Measurements from ENCODE around the gene ADH1C.

ADH1C gene

DNA sequence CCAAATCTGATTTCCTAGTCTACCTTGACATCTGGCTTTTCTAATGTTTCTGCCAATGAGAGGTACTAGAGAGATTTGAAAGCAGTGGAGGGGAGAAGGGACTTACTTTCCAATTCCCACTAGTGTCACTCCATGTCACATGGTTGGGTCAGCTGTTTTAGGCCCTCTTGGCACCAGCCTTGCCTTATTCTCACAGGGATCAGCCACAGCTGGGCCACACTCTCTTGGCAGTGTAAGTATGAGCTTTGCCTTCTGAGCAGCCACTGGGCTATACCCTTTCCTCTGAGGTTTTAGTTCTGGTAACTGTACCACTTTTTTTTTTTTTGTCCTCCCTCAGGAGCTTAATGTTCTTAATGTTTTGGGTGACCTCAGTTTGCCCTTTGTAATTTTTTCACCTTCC is 10.2 kb upstream of the ADH1C start:
- no peak for DNase-seq
- in situ Hi-C loops (cut with HindIII; ENCODE audit: low pct_ligation_motif_present, low sequenced_read_pairs) = no loop called here

GRCh38 chr4:99361899-99362275 is 9.3 kb upstream of the ADH1C start:
- DNase-seq = no peak
- in situ Hi-C loops (cut with HindIII; ENCODE audit: low pct_ligation_motif_present, low sequenced_read_pairs) = no loop called here
- TF ChIP-seq, protein P1, sequence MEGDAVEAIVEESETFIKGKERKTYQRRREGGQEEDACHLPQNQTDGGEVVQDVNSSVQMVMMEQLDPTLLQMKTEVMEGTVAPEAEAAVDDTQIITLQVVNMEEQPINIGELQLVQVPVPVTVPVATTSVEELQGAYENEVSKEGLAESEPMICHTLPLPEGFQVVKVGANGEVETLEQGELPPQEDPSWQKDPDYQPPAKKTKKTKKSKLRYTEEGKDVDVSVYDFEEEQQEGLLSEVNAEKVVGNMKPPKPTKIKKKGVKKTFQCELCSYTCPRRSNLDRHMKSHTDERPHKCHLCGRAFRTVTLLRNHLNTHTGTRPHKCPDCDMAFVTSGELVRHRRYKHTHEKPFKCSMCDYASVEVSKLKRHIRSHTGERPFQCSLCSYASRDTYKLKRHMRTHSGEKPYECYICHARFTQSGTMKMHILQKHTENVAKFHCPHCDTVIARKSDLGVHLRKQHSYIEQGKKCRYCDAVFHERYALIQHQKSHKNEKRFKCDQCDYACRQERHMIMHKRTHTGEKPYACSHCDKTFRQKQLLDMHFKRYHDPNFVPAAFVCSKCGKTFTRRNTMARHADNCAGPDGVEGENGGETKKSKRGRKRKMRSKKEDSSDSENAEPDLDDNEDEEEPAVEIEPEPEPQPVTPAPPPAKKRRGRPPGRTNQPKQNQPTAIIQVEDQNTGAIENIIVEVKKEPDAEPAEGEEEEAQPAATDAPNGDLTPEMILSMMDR (IDR thresholded peaks at IDR 0.05; ENCODE audit: low read depth, low read length, missing control alignments) = no peak
- no peaks in the 10 kb centered on the region for H3K36me3 ChIP-seq (replicated peaks)
- H3K4me3 ChIP-seq (ENCODE audit: low read depth, low read length) = no peak overlapping the region
- H3K27me3 ChIP-seq (replicated peaks) = no peaks in the 10 kb centered on the region
- no peak overlapping the region for H3K27ac ChIP-seq

More for the DNA sequence above, 10.2 kb upstream of the ADH1C start:
- H3K27me3 ChIP-seq (replicated peaks) = no peaks in the 10 kb centered on the region
- H3K27ac ChIP-seq = no peak overlapping the region
- TF ChIP-seq, protein P1 (IDR thresholded peaks at IDR 0.05; ENCODE audit: low read depth, low read length, missing control alignments) = no peak
- H3K36me3 ChIP-seq (replicated peaks) = no peaks in the 10 kb centered on the region
- H3K4me3 ChIP-seq (ENCODE audit: low read depth, low read length) = no peak overlapping the region

DNA sequence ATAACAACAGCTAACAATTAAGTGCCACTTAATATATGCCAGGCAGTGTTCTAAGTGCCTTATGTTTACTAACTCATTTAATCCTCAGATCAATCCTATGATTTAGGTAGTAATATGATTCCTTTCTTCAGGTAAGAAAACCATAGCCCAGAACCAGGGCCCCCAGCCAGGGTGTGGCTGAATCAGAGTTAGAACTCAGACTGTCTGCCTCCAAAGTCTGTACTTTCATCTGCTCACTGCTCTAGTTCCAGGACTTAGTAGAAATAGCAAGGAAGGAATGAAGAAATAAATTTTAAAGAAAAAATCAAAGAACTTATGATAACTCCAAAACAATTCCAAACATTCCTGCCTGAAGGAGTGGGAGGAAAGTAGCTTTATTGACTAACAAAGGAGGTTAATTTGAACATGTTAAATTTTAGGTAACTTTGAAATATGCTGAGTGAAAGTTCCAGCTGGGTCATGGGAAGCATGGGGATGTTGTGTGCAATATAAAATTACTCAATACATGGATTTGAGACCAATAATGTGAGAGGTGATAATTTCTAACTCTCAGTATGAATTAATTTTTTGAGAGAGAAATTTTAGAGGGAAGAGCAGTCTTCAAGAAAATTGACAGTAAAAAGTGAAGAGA is 8.8 kb upstream of the ADH1C start:
- Histone ChIP-seq H3K36me3 (replicated peaks) (no peaks in the 10 kb centered on the region), H3K27me3 (replicated peaks) (no peaks in the 10 kb centered on the region), H3K27ac (no peak overlapping the region), H3K4me3 (ENCODE audit: low read depth, low read length) (no peak overlapping the region)
- TF ChIP-seq, protein P1 (IDR thresholded peaks at IDR 0.05; ENCODE audit: low read depth, low read length, missing control alignments) = no peak
- in situ Hi-C loops (cut with HindIII; ENCODE audit: low pct_ligation_motif_present, low sequenced_read_pairs) = no loop called here
- no peak for DNase-seq

DNA sequence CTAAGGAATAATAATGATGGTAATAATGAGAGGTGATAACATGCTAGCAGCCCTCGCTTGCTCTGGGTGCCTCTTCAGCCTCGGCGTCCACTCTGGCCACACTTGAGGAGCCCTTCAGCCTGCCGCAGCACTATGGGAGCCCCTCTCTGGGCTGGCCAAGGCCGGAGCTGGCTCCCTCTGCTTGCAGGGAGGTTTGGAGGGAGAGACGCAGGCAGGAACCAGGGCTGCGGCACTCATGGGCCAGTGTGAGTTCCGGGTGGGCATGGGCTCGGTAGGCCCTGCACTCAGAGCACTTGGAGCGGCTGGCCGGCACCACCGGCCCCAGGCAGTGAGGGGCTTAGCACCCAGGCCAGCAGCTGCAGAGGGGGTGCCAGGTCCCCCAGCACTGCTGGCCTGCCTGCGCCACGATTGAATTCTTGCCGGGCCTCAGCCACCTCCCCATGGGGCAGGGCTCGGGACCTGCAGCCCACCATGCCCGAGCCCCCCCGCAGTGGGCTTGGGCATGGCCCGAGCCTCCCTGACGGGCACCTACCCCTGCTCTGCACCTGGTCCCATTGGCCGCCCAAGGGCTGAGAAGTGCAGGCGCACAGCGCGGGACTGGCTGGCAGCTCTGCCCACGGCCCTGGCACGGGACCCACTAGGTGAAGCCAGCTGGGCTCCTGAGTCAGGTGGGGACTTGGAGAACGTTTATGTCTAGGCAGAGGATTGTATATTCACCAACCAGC is 7.1 kb upstream of the ADH1C start:
- Histone ChIP-seq H3K27ac (no peak overlapping the region), H3K27me3 (replicated peaks) (no peaks in the 10 kb centered on the region), H3K4me3 (ENCODE audit: low read depth, low read length) (no peak overlapping the region), H3K36me3 (replicated peaks) (no peaks in the 10 kb centered on the region)
- no peak for DNase-seq
- TF ChIP-seq, protein P1 (IDR thresholded peaks at IDR 0.05; ENCODE audit: low read depth, low read length, missing control alignments) = no peak
- in situ Hi-C loops (cut with HindIII; ENCODE audit: low pct_ligation_motif_present, low sequenced_read_pairs) = no loop called here

- H3K27me3 ChIP-seq (replicated peaks) = no peaks in the 10 kb centered on the region
- in situ Hi-C loops (cut with HindIII; ENCODE audit: low pct_ligation_motif_present, low sequenced_read_pairs) = no loop called here
These were observed 5.4 kb upstream of the ADH1C start for GRCh38 chr4:99357948-99358347.

More at GRCh38 chr4:99357948-99358347, 5.4 kb upstream of the ADH1C start:
- H3K36me3 ChIP-seq (replicated peaks) = no peaks in the 10 kb centered on the region
- TF ChIP-seq, protein P1 (IDR thresholded peaks at IDR 0.05; ENCODE audit: low read depth, low read length, missing control alignments) = no peak
- DNase-seq = no peak
- H3K4me3 ChIP-seq (ENCODE audit: low read depth, low read length) = no peak overlapping the region
- H3K27ac ChIP-seq = no peak overlapping the region
